ENCODE data around the gene ITPR1.
A peak's percentile ranks its signal among the peaks of the same experiment; 100 is the strongest.

DNA sequence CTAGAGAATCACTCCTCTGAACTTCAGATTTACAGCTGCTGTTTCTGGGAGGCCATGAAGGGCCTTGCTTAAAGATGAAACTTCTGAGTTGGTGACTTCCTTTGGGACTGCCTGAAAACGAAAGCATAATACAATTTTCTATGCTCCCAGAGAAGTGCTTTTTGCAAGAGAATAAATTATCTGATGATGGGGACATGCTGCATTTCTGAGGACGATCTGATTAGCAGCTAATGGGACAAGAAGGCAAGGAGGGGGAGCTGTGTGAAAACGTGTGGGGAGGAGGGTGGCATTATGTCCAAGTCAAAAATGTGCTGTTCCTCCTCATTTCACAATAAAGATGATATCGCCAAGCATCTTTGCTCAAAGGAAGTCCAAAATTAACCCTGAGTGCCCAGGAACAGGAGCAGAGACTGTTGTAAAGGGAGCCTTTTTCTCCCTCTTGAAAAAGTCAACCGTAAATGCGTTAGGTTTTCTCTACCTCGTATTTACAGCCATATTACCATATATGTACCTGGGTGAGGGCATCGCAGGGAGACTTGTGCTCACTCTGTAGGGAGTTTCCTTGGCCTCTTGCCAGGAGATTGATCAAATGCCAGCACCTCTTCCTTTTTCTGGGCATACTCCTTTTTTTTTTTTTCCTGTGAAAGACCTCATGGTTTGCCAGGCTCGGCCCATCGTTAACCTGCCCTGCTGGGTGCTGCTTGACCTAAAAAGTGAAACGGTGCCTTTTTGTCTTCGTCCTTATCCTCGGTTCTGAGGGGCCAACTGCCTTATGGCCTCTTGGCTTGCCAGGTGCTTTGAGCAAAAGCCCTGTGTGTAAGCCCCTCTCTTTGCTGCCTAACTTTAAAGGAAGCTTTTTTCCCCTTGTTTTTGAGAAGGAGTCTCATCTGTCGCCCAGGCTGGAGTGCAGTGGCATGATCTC is 11.5 kb downstream of the ITPR1 start:
- TF ChIP-seq CTCF (IDR thresholded peaks at IDR 0.05; ENCODE audit: low read depth, low read length) (no peak), POLR2A (IDR thresholded peaks at IDR 0.05; ENCODE audit: extremely low read depth, insufficient read length) (no peak), MYC (IDR thresholded peaks at IDR 0.05; ENCODE audit: low read depth, low read length) (0 out of 2 replicates have a peak, but pooled peaks have one; percentile 20)
- TF ChIP-seq, protein P1, sequence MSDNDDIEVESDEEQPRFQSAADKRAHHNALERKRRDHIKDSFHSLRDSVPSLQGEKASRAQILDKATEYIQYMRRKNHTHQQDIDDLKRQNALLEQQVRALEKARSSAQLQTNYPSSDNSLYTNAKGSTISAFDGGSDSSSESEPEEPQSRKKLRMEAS (IDR thresholded peaks at IDR 0.05; ENCODE audit: low read depth, low read length) = no peak

All from NB4 (cell line).